ENCODE data around the gene CNNM4.

Gene CNNM4

GRCh38 chr2:96756788-96757476 lies 3.8 kb upstream of the CNNM4 start:
- POLR2A ChIA-PET: no interaction called here
- H3K27ac ChIP-seq (ENCODE audit: extremely low read depth, low read depth, low read length): no peak overlapping the region
- TF ChIP-seq ZNF521 (tag by site-specific recombination; IDR thresholded peaks at IDR 0.05) (no peak), ZNF664 (tag by site-specific recombination; IDR thresholded peaks at IDR 0.05) (peak; percentile 36; the same call in 1 of the 2 replicates), CTCF (tag by site-specific recombination; IDR thresholded peaks at IDR 0.05) (0 out of 2 replicates have a peak, but pooled peaks have one; percentile 13), ZNF48 (tag by site-specific recombination; IDR thresholded peaks at IDR 0.05) (no peak), ZBTB17 (tag by site-specific recombination; IDR thresholded peaks at IDR 0.05) (peak; percentile 70), ZNF654 (tag by site-specific recombination; IDR thresholded peaks at IDR 0.05; ENCODE audit: low read depth) (peak; percentile 12; the same call in 1 of the 2 replicates)
- H3K4me1 ChIP-seq (ENCODE audit: control insufficient read depth, insufficient read depth, low read length): peaks cover 6% of the 10 kb centered on the region; the same call in 1 of the 2 replicates
- no peaks in the 10 kb centered on the region for H3K9me3 ChIP-seq (ENCODE audit: control insufficient read depth, insufficient read depth, low read depth, low read length)
- CTCF ChIA-PET: no interaction called here
- no peaks in the 10 kb centered on the region for H3K36me3 ChIP-seq (ENCODE audit: control insufficient read depth in 2 of 2, insufficient read depth in 1 of 2, low read length in 2 of 2)
- no peak overlapping the region for H3K4me3 ChIP-seq (ENCODE audit: low read depth, low read length)

GRCh38 chr2:96757477-96757860 lies 3.2 kb upstream of the CNNM4 start:
- no peak overlapping the region for H3K4me3 ChIP-seq (ENCODE audit: low read depth, low read length)
- H3K27ac ChIP-seq (ENCODE audit: extremely low read depth, low read depth, low read length): no peak overlapping the region
- no peaks in the 10 kb centered on the region for H3K9me3 ChIP-seq (ENCODE audit: control insufficient read depth, insufficient read depth, low read depth, low read length)
- TF ChIP-seq TCF7L2 (IDR thresholded peaks at IDR 0.05; ENCODE audit: borderline replicate concordance, low read depth, low read length) (no peak), ZNF624 (tag by site-specific recombination; IDR thresholded peaks at IDR 0.05) (no peak), ZNF707 (tag by site-specific recombination; IDR thresholded peaks at IDR 0.05) (no peak), ZBTB44 (tag by site-specific recombination; IDR thresholded peaks at IDR 0.05) (no peak), ZBTB21 (tag by site-specific recombination; IDR thresholded peaks at IDR 0.05) (no peak)
- POLR2A ChIA-PET: no interaction called here
- peaks cover 11% of the 10 kb centered on the region; the same call in 1 of the 2 replicates for H3K4me1 ChIP-seq (ENCODE audit: control insufficient read depth, insufficient read depth, low read length)
- no peaks in the 10 kb centered on the region for H3K36me3 ChIP-seq (ENCODE audit: control insufficient read depth in 2 of 2, insufficient read depth in 1 of 2, low read length in 2 of 2)
- CTCF ChIA-PET: no interaction called here

- Histone ChIP-seq H3K9me3 (ENCODE audit: control insufficient read depth, insufficient read depth, low read depth, low read length) (no peaks in the 10 kb centered on the region), H3K4me1 (ENCODE audit: control insufficient read depth, insufficient read depth, low read length) (peaks cover 11% of the 10 kb centered on the region; the same call in 1 of the 2 replicates), H3K4me3 (ENCODE audit: low read depth, low read length) (no peak overlapping the region), H3K27ac (ENCODE audit: extremely low read depth, low read depth, low read length) (no peak overlapping the region), H3K36me3 (ENCODE audit: control insufficient read depth in 2 of 2, insufficient read depth in 1 of 2, low read length in 2 of 2) (no peaks in the 10 kb centered on the region)
- TF ChIP-seq ZNF335 (tag by site-specific recombination; conservative IDR thresholded peaks at IDR 0.05) (peak; percentile 53), ZNF48 (tag by site-specific recombination; IDR thresholded peaks at IDR 0.05) (no peak)
- POLR2A ChIA-PET: no interaction called here
- CTCF ChIA-PET: interaction anchor here (0.7 kb wide), 4 partner anchors 56 to 193 kb away, joined by 3 to 6 read pairs (median 4); no protein-coding TSS in a partner anchor
Observed at GRCh38 chr2:96758987-96759386, 1.7 kb upstream of the CNNM4 start.

- ChIA-PET CTCF (interaction anchor here (6.8 kb wide), 1 partner anchor 16 kb away, joined by 48 read pairs; no protein-coding TSS in a partner anchor), POLR2A (interaction anchor here (0.9 to 1.7 kb wide), 3 partner anchors 28 to 122 kb away, joined by 3 to 5 read pairs (median 3); partner anchors contain the start of gene KANSL3)
- Histone ChIP-seq H3K4me1 (ENCODE audit: control insufficient read depth, insufficient read depth, low read length) (peaks cover 14% of the 10 kb centered on the region), H3K27ac (ENCODE audit: extremely low read depth, low read depth, low read length) (no peak overlapping the region), H3K4me3 (ENCODE audit: low read depth, low read length) (no peak overlapping the region), H3K9me3 (ENCODE audit: control insufficient read depth, insufficient read depth, low read depth, low read length) (no peaks in the 10 kb centered on the region), H3K36me3 (ENCODE audit: control insufficient read depth in 2 of 2, insufficient read depth in 1 of 2, low read length in 2 of 2) (no peaks in the 10 kb centered on the region; a peak in 1 of 3 replicates)
- no peak for TF ChIP-seq ZNF654 (tag by site-specific recombination; IDR thresholded peaks at IDR 0.05; ENCODE audit: low read depth)
- TF ChIP-seq ZFP3 (tag by site-specific recombination; IDR thresholded peaks at IDR 0.05; ENCODE audit: low read depth): no peak
- no peak for TF ChIP-seq ZNF132 (tag by site-specific recombination; IDR thresholded peaks at IDR 0.05; ENCODE audit: borderline replicate concordance)
- no peak for TF ChIP-seq ZNF148 (tag by site-specific recombination; IDR thresholded peaks at IDR 0.05; ENCODE audit: borderline replicate concordance)
- no peak for TF ChIP-seq FEZF1 (tag by site-specific recombination; IDR thresholded peaks at IDR 0.05)
- no peak for TF ChIP-seq ZNF416 (tag by site-specific recombination; IDR thresholded peaks at IDR 0.05)
- no peak for TF ChIP-seq ZNF692 (tag by site-specific recombination; IDR thresholded peaks at IDR 0.05)
- no peak for TF ChIP-seq ZNF48 (tag by site-specific recombination; IDR thresholded peaks at IDR 0.05)
- no peak for TF ChIP-seq KLF1 (tag by site-specific recombination; IDR thresholded peaks at IDR 0.05)
- no peak for TF ChIP-seq ZNF530 (tag by site-specific recombination; IDR thresholded peaks at IDR 0.05; ENCODE audit: low read depth)
Observed at GRCh38 chr2:96759548-96759947, 1.2 kb upstream of the CNNM4 start.
